ENCODE data around the gene CLEC2D. TPM values are rescaled to one million over a fixed set of nuclear protein-coding genes. Genes with fewer than 3 reads are reported as not detected.

Gene CLEC2D
- total RNA-seq, 2 donors from 2014 or later = 19.3 to 21.5 TPM

DNA sequence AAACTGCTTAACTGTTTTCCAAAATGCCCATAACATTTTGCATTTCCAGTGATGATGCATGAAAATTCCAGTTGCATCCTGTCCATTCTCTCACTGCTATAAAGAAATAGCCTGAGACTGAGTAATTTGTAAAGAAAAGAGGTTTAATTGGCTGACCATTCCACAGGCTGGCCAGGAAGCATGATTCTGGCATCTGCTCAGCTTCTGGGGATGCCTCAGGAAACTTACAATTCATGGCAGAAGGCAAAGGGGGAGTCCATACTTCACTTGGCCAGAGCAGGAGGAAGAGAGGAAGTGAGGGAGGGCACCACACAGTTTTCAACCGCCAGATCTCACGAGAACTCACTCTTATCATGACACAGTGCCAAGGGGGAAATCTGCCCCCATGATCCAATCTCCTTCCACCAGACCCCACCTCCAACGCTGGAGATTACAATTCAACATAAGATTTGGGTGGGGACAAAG is 18.2 kb upstream of the CLEC2D start:
- no peak overlapping the region for H3K27ac ChIP-seq (ENCODE audit: low read depth, low read length)
- Mint-ChIP-seq H3K27me3 (ENCODE audit: insufficient read depth) (no peaks in the 10 kb centered on the region), H3K4me3 (no peak overlapping the region), H3K36me3 (ENCODE audit: low read depth) (peaks cover 30% of the 10 kb centered on the region), H3K27ac (peak overlapping the region; percentile 32), H3K9me3 (no peaks in the 10 kb centered on the region), H3K4me1 (peaks cover 34% of the 10 kb centered on the region)
- H3K4me3 ChIP-seq (ENCODE audit: low read length) = no peak overlapping the region
- peaks cover 18% of the 10 kb centered on the region for H3K36me3 ChIP-seq (ENCODE audit: control insufficient read depth, insufficient read depth, low read length)
- H3K4me1 ChIP-seq (ENCODE audit: control insufficient read depth, insufficient read depth, low read length) = no peaks in the 10 kb centered on the region
- no peaks in the 10 kb centered on the region for H3K9me3 ChIP-seq (ENCODE audit: control insufficient read depth, low read length)
- no peaks in the 10 kb centered on the region for H3K27me3 ChIP-seq (ENCODE audit: control insufficient read depth, insufficient read depth, low read length, poor library complexity, severe bottlenecking)
- 91 to 100% methylated on average over 1 of the region's 3 CpGs for WGBS, 2 experiments (ENCODE audit: insufficient coverage in 1 of 2, insufficient read length in 1 of 2)
- no peak for DNase-seq
- no peak overlapping the region for H3K9ac ChIP-seq (ENCODE audit: extremely low read depth, low read length, poor library complexity, severe bottlenecking)
- TF ChIP-seq CTCF (conservative IDR thresholded peaks at IDR 0.05) = no peak

DNA sequence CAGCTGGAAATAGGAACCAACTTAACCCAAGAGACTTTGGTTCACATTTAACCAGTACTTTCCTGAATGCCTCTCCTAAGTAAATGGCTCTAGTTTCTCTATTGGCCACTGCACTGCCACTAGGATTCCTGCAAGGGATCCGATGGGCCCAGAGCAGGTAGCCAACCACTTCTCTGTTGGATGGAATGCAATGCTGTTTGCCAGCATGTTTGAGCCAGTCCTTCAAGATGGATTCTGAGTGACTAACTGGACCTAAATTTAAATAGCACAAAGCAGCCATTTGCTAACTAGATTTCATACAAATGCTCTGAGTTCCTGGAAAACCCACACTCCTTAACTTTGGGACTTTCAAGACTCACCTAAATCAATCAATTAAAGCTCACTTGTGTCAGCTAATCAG is 9.5 kb upstream of the CLEC2D start:
- H3K27ac Mint-ChIP-seq = no peak overlapping the region
- H3K36me3 ChIP-seq (ENCODE audit: control insufficient read depth, insufficient read depth, low read length) = peaks cover 75% of the 10 kb centered on the region
- H3K4me3 Mint-ChIP-seq = no peak overlapping the region
- no peak overlapping the region for H3K9ac ChIP-seq (ENCODE audit: extremely low read depth, low read length, poor library complexity, severe bottlenecking)
- H3K27me3 ChIP-seq (ENCODE audit: control insufficient read depth, insufficient read depth, low read length, poor library complexity, severe bottlenecking) = no peaks in the 10 kb centered on the region
- no peak for TF ChIP-seq CTCF (conservative IDR thresholded peaks at IDR 0.05)
- no peaks in the 10 kb centered on the region for H3K27me3 Mint-ChIP-seq (ENCODE audit: insufficient read depth)
- no peaks in the 10 kb centered on the region for H3K4me1 ChIP-seq (ENCODE audit: control insufficient read depth, insufficient read depth, low read length)
- H3K4me1 Mint-ChIP-seq = no peaks in the 10 kb centered on the region
- 92 to 100% methylated on average over 1 of the region's 1 CpG for whole genome bisulfite sequencing, 2 experiments (ENCODE audit: insufficient coverage in 1 of 2, insufficient read length in 1 of 2)
- H3K4me3 ChIP-seq (ENCODE audit: low read length) = no peak overlapping the region
- H3K9me3 Mint-ChIP-seq = peaks cover 2% of the 10 kb centered on the region
- peaks cover 5% of the 10 kb centered on the region for H3K9me3 ChIP-seq (ENCODE audit: control insufficient read depth, low read length)
- no peak for DNase-seq
- peaks cover 88% of the 10 kb centered on the region for H3K36me3 Mint-ChIP-seq (ENCODE audit: low read depth)
- no peak overlapping the region for H3K27ac ChIP-seq (ENCODE audit: low read depth, low read length)

DNA sequence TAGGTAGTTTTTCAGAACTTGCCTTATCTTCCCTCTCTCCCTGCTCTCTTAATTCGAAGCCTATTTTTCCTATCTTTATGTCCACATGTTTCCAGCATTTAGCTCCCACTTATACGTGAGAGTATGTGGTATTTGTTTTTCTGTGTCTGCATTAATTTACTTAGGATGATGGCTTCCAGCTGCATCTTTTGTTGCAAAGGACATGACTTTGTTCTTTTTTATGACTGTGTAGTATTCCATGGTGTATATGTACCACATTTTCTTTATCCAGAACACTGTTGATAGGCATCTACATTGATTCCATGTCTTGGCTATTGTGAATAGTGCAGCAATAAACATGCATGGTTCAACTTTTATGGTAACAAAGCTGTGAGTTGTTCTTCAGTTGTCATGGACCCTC is 7.8 kb upstream of the CLEC2D start:
- H3K9me3 Mint-ChIP-seq = peaks cover 2% of the 10 kb centered on the region
- no peak for DNase-seq
- H3K4me3 Mint-ChIP-seq = no peak overlapping the region
- H3K4me1 Mint-ChIP-seq = no peaks in the 10 kb centered on the region
- H3K4me3 ChIP-seq (ENCODE audit: low read length) = no peak overlapping the region
- WGBS, 2 experiments (ENCODE audit: insufficient coverage in 1 of 2, insufficient read length in 1 of 2) = 90% methylated on average over 2 of the region's 2 CpGs; no CpG with 5 or more reads in 1 of the 2 experiments
- peaks cover 85% of the 10 kb centered on the region for H3K36me3 Mint-ChIP-seq (ENCODE audit: low read depth)
- H3K27me3 ChIP-seq (ENCODE audit: control insufficient read depth, insufficient read depth, low read length, poor library complexity, severe bottlenecking) = no peaks in the 10 kb centered on the region
- H3K9me3 ChIP-seq (ENCODE audit: control insufficient read depth, low read length) = peaks cover 5% of the 10 kb centered on the region
- H3K9ac ChIP-seq (ENCODE audit: extremely low read depth, low read length, poor library complexity, severe bottlenecking) = no peak overlapping the region
- no peak overlapping the region for H3K27ac ChIP-seq (ENCODE audit: low read depth, low read length)
- H3K4me1 ChIP-seq (ENCODE audit: control insufficient read depth, insufficient read depth, low read length) = no peaks in the 10 kb centered on the region
- no peak overlapping the region for H3K27ac Mint-ChIP-seq
- peaks cover 69% of the 10 kb centered on the region for H3K36me3 ChIP-seq (ENCODE audit: control insufficient read depth, insufficient read depth, low read length)
- no peaks in the 10 kb centered on the region for H3K27me3 Mint-ChIP-seq (ENCODE audit: insufficient read depth)
- TF ChIP-seq CTCF (conservative IDR thresholded peaks at IDR 0.05) = no peak
